Cardiac fibroblast (primary cell): Measurements from ENCODE around the gene STK17A.
"Not testable (repeated sequence)": the region's sequence is repeated elsewhere in the genome, so short reads cannot be mapped to it uniquely, and the experiment has no call there.

ENCODE experiments used
- DNase-seq, 2 donors: peaks; one replicate each; pipeline versions ENCODE4 v3.0.0 to v3.0.0-alpha.2; 2010; ENCODE audit warnings: low read depth in 2 of 2
- H3K4me3 ChIP-seq, 2 donors: replicated peaks in 1 of 2; 1 replicate in 1 of 2; 2 replicates in 1 of 2; pipeline ENCODE4 v1.5.1; 2011; ENCODE audit warnings: low read depth in 2 of 2, low read length in 2 of 2, mild to moderate bottlenecking in 2 of 2, moderate library complexity in 1 of 2
- CTCF ChIP-seq: IDR thresholded peaks from one replicate; pipeline ENCODE4 v1.5.1; 2011; ENCODE audit warnings: low read depth, mild to moderate bottlenecking, low read length, inconsistent platforms

Gene STK17A

DNA sequence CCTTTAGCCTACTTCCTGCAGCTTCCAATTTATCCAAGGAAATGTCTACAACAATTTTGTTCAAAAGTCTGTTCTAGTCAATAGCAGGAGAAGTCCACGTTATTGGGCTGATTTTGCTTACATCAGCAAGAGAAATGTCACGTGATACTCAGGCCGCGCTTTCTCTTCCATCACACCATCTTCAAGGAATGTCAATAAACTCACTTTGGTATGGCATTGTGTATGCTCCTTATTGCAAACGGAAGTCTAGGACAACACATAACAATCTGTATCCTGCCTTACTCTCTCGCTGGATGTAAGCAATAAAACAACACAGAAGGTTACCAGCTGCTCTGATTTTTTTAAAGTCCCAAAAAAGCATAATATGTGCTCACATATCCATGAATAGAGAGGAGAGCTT lies 17.1 kb upstream of the STK17A start:
- H3K4me3 ChIP-seq = no peak overlapping the region
- DNase-seq = no peak
- no peak for TF ChIP-seq CTCF

DNA sequence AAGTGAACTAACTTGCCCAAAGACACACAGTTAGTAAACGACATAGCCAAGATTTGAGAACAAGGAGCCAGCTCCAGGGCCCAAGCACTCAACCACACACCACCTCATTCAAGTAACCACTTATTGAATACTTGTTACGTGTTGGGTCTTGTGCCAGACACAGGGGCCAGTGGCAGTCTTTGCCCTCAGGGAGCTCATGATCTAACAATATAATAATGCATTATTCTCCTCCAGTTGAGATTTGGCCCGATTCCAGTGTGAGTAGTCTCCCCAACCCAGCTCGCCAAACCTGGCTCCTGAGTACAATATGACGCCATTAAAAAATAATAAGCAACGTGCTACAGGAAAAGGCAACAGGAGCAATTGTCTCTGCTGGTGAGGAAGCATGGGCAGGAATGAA lies 14.4 kb upstream of the STK17A start:
- DNase-seq = peak; percentile 23 to 95
- TF ChIP-seq CTCF = no peak
- no peak overlapping the region for H3K4me3 ChIP-seq

DNA sequence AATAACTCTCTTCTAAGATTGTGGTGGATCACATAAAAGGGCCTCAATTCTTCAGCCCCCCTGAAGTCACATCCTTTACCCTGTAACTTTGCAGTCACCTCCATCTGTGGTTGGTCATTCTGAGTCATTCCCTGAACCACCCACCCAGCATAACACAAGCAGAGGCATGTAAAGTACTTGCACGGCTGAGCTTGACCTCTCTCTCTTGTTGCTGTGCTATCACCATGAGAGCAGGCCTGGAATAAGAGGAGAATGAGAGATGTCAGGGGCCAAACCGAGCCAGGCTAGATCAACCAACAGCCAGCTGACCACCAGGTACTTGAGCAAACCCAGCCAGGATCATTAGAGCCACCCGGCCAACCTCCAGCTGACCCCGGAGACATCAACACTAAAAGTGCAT lies 13.5 kb upstream of the STK17A start:
- no peak for TF ChIP-seq CTCF
- no peak overlapping the region for H3K4me3 ChIP-seq
- DNase-seq = peak; percentile 37 to 86

DNA sequence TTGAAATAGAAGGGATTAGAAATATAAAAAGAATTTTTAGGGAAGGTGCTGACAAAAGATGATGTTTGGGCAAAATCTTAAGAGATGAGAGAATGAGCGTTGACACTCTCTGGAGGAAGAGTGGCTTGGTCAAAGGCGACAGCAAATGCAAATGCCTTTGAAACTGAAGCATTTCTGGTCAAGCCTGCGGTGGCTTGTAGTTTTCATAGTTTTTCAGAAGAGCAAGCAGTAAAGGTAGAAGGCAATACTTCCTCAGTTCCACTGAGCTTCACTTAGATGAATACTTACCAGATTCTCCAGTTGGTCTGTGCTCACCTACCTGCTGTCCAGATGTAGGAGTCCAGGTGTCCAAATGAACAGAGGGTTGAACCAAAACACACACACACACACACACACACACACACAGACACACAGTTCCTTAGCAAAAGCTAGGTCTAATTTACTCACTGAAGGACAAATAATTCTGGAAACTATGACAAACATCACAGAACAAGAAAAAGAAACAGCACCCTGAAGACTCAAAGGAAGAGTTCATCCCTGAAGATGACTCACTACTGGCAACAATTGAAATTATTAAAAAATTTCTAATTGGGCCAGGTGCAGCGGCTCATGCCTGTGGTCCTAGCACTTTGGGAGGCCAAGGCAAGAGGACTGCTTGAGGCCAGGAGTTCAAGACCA lies 12.1 kb upstream of the STK17A start:
- no peak overlapping the region for H3K4me3 ChIP-seq
- peak in 1 of 2 donors; percentile 58 for DNase-seq
- no peak for TF ChIP-seq CTCF

GRCh38 chr7:43572516-43573049 lies 10.3 kb upstream of the STK17A start:
- H3K4me3 ChIP-seq = no peak overlapping the region
- peak; percentile 99 to 100 for DNase-seq
- TF ChIP-seq CTCF = no peak

GRCh38 chr7:43573832-43574231 lies 9.1 kb upstream of the STK17A start:
- not testable (repeated sequence) for H3K4me3 ChIP-seq, DNase-seq

GRCh38 chr7:43575506-43575905 lies 7.4 kb upstream of the STK17A start:
- no peak for TF ChIP-seq CTCF

More at GRCh38 chr7:43575506-43575905, 7.4 kb upstream of the STK17A start:
- H3K4me3 ChIP-seq = no peak overlapping the region
- DNase-seq = no peak
